GM12892 (cell line): ENCODE data around the gene GGTLC2.

Experiments
- POLR2A ChIP-seq: IDR thresholded peaks from 2 replicates; pipeline ENCODE4 v1.6.1; 2011; ENCODE audit warnings: low read depth, low read length, control low read depth
- POLR2AphosphoS5 ChIP-seq: IDR thresholded peaks from 2 replicates; pipeline ENCODE4 v1.6.1; 2011; ENCODE audit warnings: low read depth, low read length, control low read depth

DNA sequence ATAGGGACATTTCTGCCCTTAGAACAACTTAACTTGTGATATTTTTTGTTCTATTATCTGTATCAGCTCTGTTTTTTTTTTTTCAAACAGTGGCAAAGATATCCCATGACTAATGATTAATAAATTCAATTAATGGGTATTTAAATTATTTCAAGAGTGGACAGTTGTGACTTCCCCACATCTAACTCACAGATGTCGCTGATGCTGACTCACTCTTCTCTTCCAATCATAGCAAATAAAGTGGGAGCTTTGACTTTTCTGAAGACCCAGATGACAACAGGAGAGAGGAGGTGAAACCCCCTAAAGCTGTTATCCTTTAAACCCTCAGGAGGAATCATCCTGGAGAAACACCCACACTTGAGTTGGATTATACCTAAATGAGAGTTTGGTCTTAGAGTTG, 27.1 kb downstream of the GGTLC2 start:
- TF ChIP-seq POLR2A (no peak), POLR2AphosphoS5 (no peak)
